Measurements from ENCODE around the gene SLC35B2. TPM values are rescaled to one million over a fixed set of nuclear protein-coding genes. Genes with fewer than 3 reads are reported as not detected.

Gene SLC35B2
- polyA plus RNA-seq, 1 of the 3 experiments (the other 2 are of a cell fraction), result 125 TPM

- Histone ChIP-seq H3K27ac (ENCODE audit: low read depth in 2 of 2, low read length in 1 of 2) (no peak overlapping the region; a peak in 1 of 4 replicates), H3F3A (replicated peaks; ENCODE audit: insufficient read depth) (peaks cover 7% of the 10 kb centered on the region), H3K9me3 (no peaks in the 10 kb centered on the region), H3K9me2 (no peaks in the 10 kb centered on the region), H3K36me3 (replicated peaks in 1 of 2; ENCODE audit: control insufficient read depth in 1 of 2, insufficient read depth in 2 of 2, low read length in 1 of 2) (peaks cover 0 to 10% of the 10 kb centered on the region in 2 experiments), H3K4me1 (ENCODE audit: control insufficient read depth in 1 of 2, insufficient read depth in 2 of 2, low read depth in 1 of 2, low read length in 1 of 2) (peaks cover 16 to 31% of the 10 kb centered on the region in 2 experiments; a peak in 2 of 4 replicates), H3K4me2 (peak overlapping the region; percentile 94), H4K20me1 (ENCODE audit: insufficient read depth) (no peaks in the 10 kb centered on the region), H3K4me3 (ENCODE audit: low read depth in 2 of 2, low read length in 1 of 2) (peak overlapping the region; percentile 15 to 89; a peak in 3 of 4 replicates), H2AFZ (ENCODE audit: low read depth) (no peak overlapping the region), H3K9ac (peak overlapping the region; percentile 80; the same call in 1 of the 2 replicates), H3K79me2 (ENCODE audit: insufficient read depth) (peaks cover 21% of the 10 kb centered on the region; the same call in 1 of the 2 replicates), H3K27me3 (ENCODE audit: insufficient read depth) (no peaks in the 10 kb centered on the region; the same call in 1 of the 2 replicates)
- 83% methylated on average over 5 of the region's 7 CpGs for WGBS (ENCODE audit: low lambda C conversion rate)
- ChIA-PET POLR2A (no interaction called here), CTCF (interaction anchor here (1.3 to 2.2 kb wide), 8 partner anchors 9 to 166 kb away, joined by 4 to 11 read pairs (median 6); partner anchors contain the start of genes AARS2, HSP90AB1 and SLC29A1)
- no peak for DNase-seq
- TF ChIP-seq JUND (IDR thresholded peaks at IDR 0.05) (no peak), FOXJ3 (CRISPR knock-in tag; IDR thresholded peaks at IDR 0.05) (no peak), NFIC (IDR thresholded peaks at IDR 0.05; ENCODE audit: borderline replicate concordance) (no peak), EZH2phosphoT487 (IDR thresholded peaks at IDR 0.05; ENCODE audit: borderline replicate concordance, low read depth) (no peak), NRF1 (IDR thresholded peaks at IDR 0.05; ENCODE audit: low read depth, low read length) (no peak), RCOR1 (IDR thresholded peaks at IDR 0.05; ENCODE audit: low read length) (no peak), RFX5 (IDR thresholded peaks at IDR 0.05; ENCODE audit: low read length) (no peak)
Measured at GRCh38 chr6:44262467-44263353, 5.4 kb upstream of the SLC35B2 start.

GRCh38 chr6:44261581-44261980 lies 4.3 kb upstream of the SLC35B2 start:
- no peaks in the 10 kb centered on the region for H3K9me3 ChIP-seq
- ChIA-PET POLR2A (no interaction called here), CTCF (interaction anchor here (0.9 to 2.2 kb wide), 11 partner anchors 8 to 171 kb away, joined by 3 to 11 read pairs (median 4); partner anchors contain the start of genes AARS2, HSP90AB1 and SLC29A1)
- 0 out of 2 replicates have a peak, but pooled peaks cover 1% of the 10 kb centered on the region for H4K20me1 ChIP-seq (ENCODE audit: insufficient read depth)
- H3K27ac ChIP-seq (ENCODE audit: low read depth in 2 of 2, low read length in 1 of 2), result no peak overlapping the region
- 87% methylated on average over 6 of the region's 8 CpGs for WGBS (ENCODE audit: low lambda C conversion rate)
- H3K36me3 ChIP-seq (replicated peaks in 1 of 2; ENCODE audit: control insufficient read depth in 1 of 2, insufficient read depth in 2 of 2, low read length in 1 of 2), result peaks cover 0 to 10% of the 10 kb centered on the region in 2 experiments
- no peak overlapping the region for H3K9ac ChIP-seq
- no peak for TF ChIP-seq EZH2phosphoT487 (IDR thresholded peaks at IDR 0.05; ENCODE audit: borderline replicate concordance, low read depth)
- no peak for TF ChIP-seq GATA2 (CRISPR knock-in tag; IDR thresholded peaks at IDR 0.05)
- TF ChIP-seq YY1 (IDR thresholded peaks at IDR 0.05; ENCODE audit: low read depth), result no peak
- no peak for TF ChIP-seq RFX5 (IDR thresholded peaks at IDR 0.05; ENCODE audit: low read length)
- TF ChIP-seq ZBTB33 (IDR thresholded peaks at IDR 0.05; ENCODE audit: borderline replicate concordance, low read depth), result no peak
- H3F3A ChIP-seq (replicated peaks; ENCODE audit: insufficient read depth), result peaks cover 7% of the 10 kb centered on the region
- no peaks in the 10 kb centered on the region for H3K9me2 ChIP-seq
- H3K4me3 ChIP-seq (ENCODE audit: low read depth in 2 of 2, low read length in 1 of 2), result no peak overlapping the region
- no peak overlapping the region for H2AFZ ChIP-seq (ENCODE audit: low read depth)
- no peaks in the 10 kb centered on the region for H3K27me3 ChIP-seq (ENCODE audit: insufficient read depth)
- no peak for DNase-seq
- H3K4me1 ChIP-seq (ENCODE audit: control insufficient read depth in 1 of 2, insufficient read depth in 2 of 2, low read depth in 1 of 2, low read length in 1 of 2), result peaks cover 16 to 33% of the 10 kb centered on the region in 2 experiments; a peak in 2 of 4 replicates
- no peak overlapping the region for H3K4me2 ChIP-seq
- H3K79me2 ChIP-seq (ENCODE audit: insufficient read depth), result peaks cover 27% of the 10 kb centered on the region
